Tibial nerve (tissue), 4 donors: ENCODE data around the gene DLK2.

ENCODE experiments used
- CTCF ChIP-seq, 5 experiments: fragments of 200-600 bp in 3 of 5; fragments of 450-650 bp in 2 of 5; sonication (generic) in 3 of 5; IDR thresholded peaks; one replicate each; pipeline ENCODE4 v1.5.1; 2016 to 2019; ENCODE audit warnings: antibody characterized with exemption in 5 of 5, mild to moderate bottlenecking in 3 of 5, moderate library complexity in 2 of 5
- EP300 ChIP-seq, 2 donors: sonication (generic); formaldehyde crosslinking; IDR thresholded peaks; one replicate each; pipeline ENCODE4 v1.6.1; 2017; ENCODE audit warnings: antibody characterized with exemption in 2 of 2, mild to moderate bottlenecking in 1 of 2
- POLR2A ChIP-seq, 2 donors: fragments of 450-650 bp; IDR thresholded peaks; one replicate each; pipeline ENCODE4 v1.6.1; 2017; ENCODE audit warnings: antibody characterized with exemption in 2 of 2, mild to moderate bottlenecking in 2 of 2, moderate library complexity in 2 of 2

DNA sequence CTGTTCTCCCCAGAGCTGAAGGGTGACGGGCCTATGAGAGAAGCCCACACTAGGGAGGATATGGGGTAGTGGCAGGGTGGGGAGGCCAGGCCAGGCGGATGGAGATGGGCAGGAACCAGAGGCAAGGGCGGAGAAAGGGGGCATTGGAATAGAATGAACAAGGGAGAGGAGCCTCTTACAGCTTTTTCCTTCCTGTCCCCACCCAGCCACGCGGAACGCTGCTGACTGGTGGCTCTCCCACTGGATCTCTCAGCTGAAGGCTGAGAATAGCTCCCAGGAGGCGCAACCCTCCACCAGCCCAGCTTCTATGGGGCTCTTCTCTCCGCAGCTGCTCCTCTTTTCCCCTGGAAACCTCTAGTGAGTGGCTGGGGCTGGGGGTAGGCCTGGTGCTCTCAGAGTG is 10.8 kb downstream of the DLK2 start:
- TF ChIP-seq EP300 (IDR thresholded peaks at IDR 0.05): no peak
- TF ChIP-seq CTCF (IDR thresholded peaks at IDR 0.05): no peak
- TF ChIP-seq POLR2A (IDR thresholded peaks at IDR 0.05): no peak
